GM18502 (cell line): ENCODE results near the gene AKR1B1.

Experiments used
- ATAC-seq: cut with Tn5 transposase; IDR thresholded peaks from one replicate; pipeline ENCODE4 v1.9.1; 2021; ENCODE audit warnings: mild to moderate bottlenecking; ENCODE audit not compliant: unreplicated experiment, poor library complexity

AKR1B1 gene

GRCh38 chr7:134448356-134449229 is 10.3 kb downstream of the AKR1B1 start:
- ATAC-seq = no peak

- ATAC-seq = no peak
These were observed 11.5 kb downstream of the AKR1B1 start for GRCh38 chr7:134447383-134447782.

- no peak for ATAC-seq
These were observed 12.0 kb downstream of the AKR1B1 start for GRCh38 chr7:134446923-134447322.

DNA sequence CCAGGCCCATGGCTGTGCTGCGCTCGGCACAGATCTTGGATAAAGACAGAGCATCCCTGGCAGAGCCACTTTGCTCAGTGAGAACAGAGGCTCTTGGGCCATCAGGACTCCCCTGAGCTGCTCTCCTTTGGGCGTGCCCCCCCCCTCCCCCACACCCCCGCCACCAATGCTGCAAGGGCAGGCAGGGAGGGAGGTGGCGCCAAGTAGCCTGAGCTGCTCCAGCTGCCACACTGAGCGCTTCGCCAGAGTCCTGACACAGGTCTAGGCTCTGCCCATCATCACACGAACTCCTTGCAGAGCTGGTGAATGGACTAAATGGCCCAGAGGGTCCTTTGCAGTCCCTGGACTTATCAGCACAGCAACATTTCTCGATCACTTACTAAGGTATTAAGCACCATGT is 12.5 kb downstream of the AKR1B1 start:
- no peak for ATAC-seq

DNA sequence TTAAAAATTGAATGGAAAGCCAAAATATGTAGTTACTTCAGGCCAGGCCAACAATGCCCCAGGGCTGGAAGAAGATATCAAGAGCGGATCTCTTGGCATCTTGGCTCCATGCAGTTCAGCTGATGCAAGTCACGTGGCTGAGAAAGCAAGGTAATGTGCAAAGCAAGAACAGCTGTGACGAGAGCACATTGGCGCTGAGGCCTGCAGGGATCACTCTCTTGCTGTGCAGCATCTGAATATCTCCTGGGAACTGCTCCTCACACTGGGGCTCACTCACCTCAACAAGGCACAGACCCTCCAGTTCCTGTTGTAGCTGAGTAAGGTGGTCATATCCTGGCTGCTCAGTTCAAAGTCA is 14.0 kb downstream of the AKR1B1 start:
- no peak for ATAC-seq

- no peak for ATAC-seq
These were observed 14.5 kb downstream of the AKR1B1 start for GRCh38 chr7:134444198-134444960.

GRCh38 chr7:134443396-134444070 is 15.4 kb downstream of the AKR1B1 start:
- ATAC-seq = no peak

DNA sequence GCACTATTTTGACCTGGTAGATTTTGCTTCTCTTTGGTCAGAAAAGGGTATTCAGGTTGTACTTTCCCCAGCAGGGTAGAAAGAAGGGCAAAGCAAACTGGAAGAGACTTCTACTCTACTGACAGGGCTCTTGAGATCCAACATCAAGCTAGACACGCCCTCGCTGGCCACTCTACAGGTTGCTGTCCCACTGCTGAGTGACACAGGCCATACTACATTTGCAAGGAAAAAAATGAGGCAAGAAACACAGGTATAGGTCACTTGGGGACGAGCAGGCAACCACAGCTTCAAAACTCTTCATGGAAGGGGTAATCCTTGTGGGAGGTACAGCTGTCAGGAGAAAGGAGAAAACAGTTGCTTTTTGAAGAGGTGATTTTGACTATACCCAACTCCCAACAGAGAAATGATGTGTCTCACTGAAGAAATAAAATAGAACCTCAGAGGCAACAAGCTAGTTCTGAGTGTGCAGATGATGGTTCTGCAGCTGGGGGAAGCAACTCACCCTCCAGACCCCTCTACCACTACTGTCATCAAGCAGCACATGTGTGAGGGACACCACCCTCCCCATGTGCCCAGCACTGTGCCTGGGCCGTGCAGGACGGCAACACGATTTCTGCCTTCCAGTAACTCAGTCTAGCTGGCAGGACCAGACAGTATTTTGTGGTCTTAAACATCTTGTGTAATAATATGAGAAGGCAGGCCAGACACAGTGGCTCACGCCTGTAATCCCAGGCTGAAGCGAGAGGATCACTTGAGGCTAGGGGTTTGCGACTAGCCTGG is 16.3 kb downstream of the AKR1B1 start:
- ATAC-seq = no peak

DNA sequence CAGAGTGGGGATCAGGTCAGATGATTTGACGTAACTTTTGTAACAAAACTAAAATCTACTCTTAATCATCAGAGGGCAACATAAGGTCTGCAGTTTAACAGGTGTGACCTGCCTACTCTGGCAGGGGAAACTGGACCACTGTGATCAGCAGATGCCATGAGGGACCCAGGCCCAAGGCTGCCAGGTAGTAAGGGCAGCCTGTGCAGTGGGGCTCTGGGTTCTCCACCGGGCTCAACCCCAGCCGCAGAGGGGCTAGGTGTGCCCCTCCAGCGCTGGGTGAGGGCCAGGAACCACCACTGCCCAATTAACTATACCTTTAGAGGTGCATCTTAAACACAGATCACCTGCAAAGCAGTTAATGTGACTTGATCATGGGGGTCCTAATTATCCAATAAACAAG is 17.6 kb downstream of the AKR1B1 start:
- ATAC-seq = no peak

- ATAC-seq = no peak
These were observed 18.4 kb downstream of the AKR1B1 start for GRCh38 chr7:134440476-134440875.

DNA sequence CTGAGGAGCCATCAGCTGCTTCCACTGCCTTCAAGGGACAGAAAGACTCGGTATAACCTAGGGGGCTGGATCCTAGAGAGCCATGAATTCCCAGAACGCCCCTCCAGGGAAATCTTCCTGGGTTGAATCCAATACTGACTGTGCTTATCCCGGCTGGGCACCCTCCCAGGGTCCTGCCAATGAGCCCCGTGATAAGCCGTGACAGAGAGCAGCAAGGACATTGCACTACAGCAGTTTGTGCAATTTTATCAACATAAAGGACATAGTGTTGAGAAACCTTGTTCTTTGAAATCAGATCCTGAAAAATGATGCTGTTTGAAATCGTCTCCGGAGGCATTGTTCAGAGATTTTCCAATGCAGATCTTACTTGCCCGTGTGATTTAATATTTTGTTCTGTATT is 18.8 kb downstream of the AKR1B1 start:
- ATAC-seq = no peak

GRCh38 chr7:134438946-134439345 is 20.0 kb downstream of the AKR1B1 start:
- no peak for ATAC-seq

GRCh38 chr7:134435161-134435920 is 23.6 kb downstream of the AKR1B1 start:
- ATAC-seq = no peak

DNA sequence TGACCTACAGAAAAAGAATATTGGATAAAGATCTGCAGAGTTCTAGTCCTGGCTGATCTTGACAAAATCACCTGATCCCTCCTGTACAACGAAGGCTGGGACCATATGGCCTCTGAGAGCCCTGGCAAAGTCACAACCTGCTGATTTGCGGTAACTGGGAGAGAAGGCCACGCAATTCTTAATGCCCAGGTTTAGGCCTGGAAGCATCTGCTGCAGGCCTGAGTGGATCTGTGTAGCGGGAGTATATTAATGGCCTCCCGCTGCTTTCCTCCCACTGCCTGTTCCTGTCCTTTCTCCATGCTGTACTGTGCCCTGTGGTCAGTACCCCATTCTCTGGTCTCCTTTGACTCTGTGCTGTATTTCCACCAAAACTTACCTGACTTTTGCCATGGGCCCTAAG is 24.2 kb downstream of the AKR1B1 start:
- ATAC-seq = no peak

DNA sequence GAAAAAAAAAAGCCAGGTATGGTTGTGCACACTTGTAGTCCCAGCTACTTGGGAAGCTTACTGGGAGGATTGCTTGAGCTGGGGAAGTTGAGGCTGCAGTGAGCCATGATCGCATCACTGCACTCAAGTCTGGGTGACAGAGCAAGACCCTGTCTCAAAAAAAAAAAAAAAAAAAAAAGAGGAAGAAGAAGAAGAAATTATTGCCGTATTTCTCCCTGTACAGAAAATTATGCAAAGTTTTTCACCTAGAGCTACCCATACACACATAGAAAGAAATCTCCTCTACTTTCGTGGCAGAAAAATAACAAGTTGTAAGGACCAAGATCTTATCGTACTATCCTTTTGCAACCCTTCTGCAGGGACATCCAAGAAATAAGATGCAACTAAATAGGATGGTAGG is 25.5 kb downstream of the AKR1B1 start:
- ATAC-seq = no peak

- ATAC-seq = peak; percentile 96
These were observed 26.4 kb downstream of the AKR1B1 start for GRCh38 chr7:134432296-134433152.

DNA sequence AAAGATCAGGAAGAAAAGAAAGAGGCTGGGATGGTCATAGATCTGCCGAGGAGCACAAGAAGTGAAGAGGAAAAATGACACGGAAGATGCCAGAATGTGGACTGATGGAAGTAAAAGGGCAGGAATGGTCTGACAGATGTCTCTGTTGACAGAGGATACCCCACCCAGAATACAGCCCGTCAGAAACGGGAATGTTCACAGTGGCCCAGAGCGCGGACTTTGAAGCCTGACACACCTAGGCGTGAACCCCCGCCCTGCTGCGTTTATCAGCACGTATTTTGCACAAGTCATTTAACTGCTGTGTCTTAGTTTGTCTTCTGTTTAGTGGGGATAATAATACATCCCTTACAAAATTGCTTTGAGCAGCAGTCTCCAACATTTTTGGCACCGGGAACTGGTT is 27.1 kb downstream of the AKR1B1 start:
- ATAC-seq = no peak

- ATAC-seq = no peak
These were observed 29.4 kb downstream of the AKR1B1 start for GRCh38 chr7:134429481-134429880.

GRCh38 chr7:134428942-134429341 is 30.0 kb downstream of the AKR1B1 start:
- ATAC-seq = no peak
